ENCODE results near the gene ATAD3C. TPM values are rescaled to one million over a fixed set of nuclear protein-coding genes. Genes with fewer than 3 reads are reported as not detected.
A peak's percentile ranks its signal among the peaks of the same experiment; 100 is the strongest.

ATAD3C gene
- total RNA-seq, 1 donor from 2014 or later: 1.8 TPM

GRCh38 chr1:1422465-1423244 is 26.8 kb upstream of the ATAD3C start:
- FAIRE-seq (no peak), DNase-seq (ENCODE audit: low read depth) (peak; percentile 54)
- H3K27ac Mint-ChIP-seq (ENCODE audit: unreplicated experiment): peak overlapping the region; percentile 87

GRCh38 chr1:1423245-1423597 is 26.3 kb upstream of the ATAD3C start:
- H3K9me3 Mint-ChIP-seq (ENCODE audit: unreplicated experiment): no peaks in the 10 kb centered on the region
- TF ChIP-seq EZH2 (IDR thresholded peaks at IDR 0.05; ENCODE audit: insufficient read depth, low read length): no peak
- no peak for TF ChIP-seq CTCF (IDR thresholded peaks at IDR 0.05; ENCODE audit: insufficient read depth, low read depth, low read length)
- peak overlapping the region; percentile 87 for H3K27ac Mint-ChIP-seq (ENCODE audit: unreplicated experiment)
- H2AFZ ChIP-seq (ENCODE audit: low read depth, low read length): no peak overlapping the region
- H4K20me1 ChIP-seq (ENCODE audit: insufficient read depth, low read length): no peaks in the 10 kb centered on the region
- H3K27me3 ChIP-seq (ENCODE audit: insufficient read depth, low read length): no peaks in the 10 kb centered on the region
- H3K79me2 ChIP-seq (ENCODE audit: insufficient read depth, low read length): no peaks in the 10 kb centered on the region
- H3K4me1 Mint-ChIP-seq (ENCODE audit: low read depth, unreplicated experiment): peaks cover 13% of the 10 kb centered on the region
- H3K27ac ChIP-seq (ENCODE audit: low read depth, low read length): no peak overlapping the region
- peaks cover 2% of the 10 kb centered on the region for H3K27me3 Mint-ChIP-seq (ENCODE audit: low read depth, unreplicated experiment)
- peaks cover 3% of the 10 kb centered on the region for H3K36me3 Mint-ChIP-seq (ENCODE audit: low read depth, unreplicated experiment)
- peak overlapping the region; percentile 50 for H3K4me3 Mint-ChIP-seq (ENCODE audit: unreplicated experiment)
- H3K4me3 ChIP-seq (ENCODE audit: insufficient read depth, low read depth, low read length): no peak overlapping the region
- FAIRE-seq (no peak), DNase-seq (ENCODE audit: low read depth) (no peak)
- peaks cover 12% of the 10 kb centered on the region for H3K4me1 ChIP-seq (ENCODE audit: insufficient read depth, low read length)
- peak overlapping the region; percentile 4 for H3K4me2 ChIP-seq (ENCODE audit: low read length)
- no peaks in the 10 kb centered on the region for H3K36me3 ChIP-seq (ENCODE audit: insufficient read depth, low read length)
- no peaks in the 10 kb centered on the region for H3K9me3 ChIP-seq (ENCODE audit: insufficient read depth, low read depth, low read length)
- H3K9ac ChIP-seq (ENCODE audit: low read length): no peak overlapping the region

More at GRCh38 chr1:1422465-1423244, 26.8 kb upstream of the ATAD3C start:
- Mint-ChIP-seq H3K27me3 (ENCODE audit: low read depth, unreplicated experiment) (peaks cover 2% of the 10 kb centered on the region), H3K4me1 (ENCODE audit: low read depth, unreplicated experiment) (peaks cover 14% of the 10 kb centered on the region), H3K4me3 (ENCODE audit: unreplicated experiment) (peak overlapping the region; percentile 50), H3K9me3 (ENCODE audit: unreplicated experiment) (no peaks in the 10 kb centered on the region), H3K36me3 (ENCODE audit: low read depth, unreplicated experiment) (peaks cover 3% of the 10 kb centered on the region)
- Histone ChIP-seq H3K9me3 (ENCODE audit: insufficient read depth, low read depth, low read length) (no peaks in the 10 kb centered on the region), H4K20me1 (ENCODE audit: insufficient read depth, low read length) (no peaks in the 10 kb centered on the region), H2AFZ (ENCODE audit: low read depth, low read length) (peak overlapping the region; percentile 62), H3K9ac (ENCODE audit: low read length) (no peak overlapping the region), H3K79me2 (ENCODE audit: insufficient read depth, low read length) (no peaks in the 10 kb centered on the region), H3K27me3 (ENCODE audit: insufficient read depth, low read length) (no peaks in the 10 kb centered on the region), H3K36me3 (ENCODE audit: insufficient read depth, low read length) (no peaks in the 10 kb centered on the region), H3K4me3 (ENCODE audit: insufficient read depth, low read depth, low read length) (no peak overlapping the region), H3K4me1 (ENCODE audit: insufficient read depth, low read length) (peaks cover 12% of the 10 kb centered on the region), H3K27ac (ENCODE audit: low read depth, low read length) (no peak overlapping the region), H3K4me2 (ENCODE audit: low read length) (peak overlapping the region; percentile 16)
- TF ChIP-seq EZH2 (IDR thresholded peaks at IDR 0.05; ENCODE audit: insufficient read depth, low read length) (no peak), CTCF (IDR thresholded peaks at IDR 0.05; ENCODE audit: insufficient read depth, low read depth, low read length) (no peak)

GRCh38 chr1:1424707-1425106 is 24.8 kb upstream of the ATAD3C start:
- no peak for DNase-seq (ENCODE audit: low read depth)
- H3K9me3 ChIP-seq (ENCODE audit: insufficient read depth, low read depth, low read length): no peaks in the 10 kb centered on the region
- no peak overlapping the region for H3K4me3 ChIP-seq (ENCODE audit: insufficient read depth, low read depth, low read length)
- peaks cover 16% of the 10 kb centered on the region for H3K4me1 Mint-ChIP-seq (ENCODE audit: low read depth, unreplicated experiment)
- H3K27me3 Mint-ChIP-seq (ENCODE audit: low read depth, unreplicated experiment): peaks cover 2% of the 10 kb centered on the region
- H3K27me3 ChIP-seq (ENCODE audit: insufficient read depth, low read length): no peaks in the 10 kb centered on the region
- no peak overlapping the region for H3K27ac Mint-ChIP-seq (ENCODE audit: unreplicated experiment)
- H3K27ac ChIP-seq (ENCODE audit: low read depth, low read length): no peak overlapping the region
- TF ChIP-seq EZH2 (IDR thresholded peaks at IDR 0.05; ENCODE audit: insufficient read depth, low read length) (no peak), CTCF (IDR thresholded peaks at IDR 0.05; ENCODE audit: insufficient read depth, low read depth, low read length) (no peak)
- H3K4me1 ChIP-seq (ENCODE audit: insufficient read depth, low read length): peaks cover 12% of the 10 kb centered on the region
- no peak overlapping the region for H2AFZ ChIP-seq (ENCODE audit: low read depth, low read length)
- no peaks in the 10 kb centered on the region for H3K36me3 Mint-ChIP-seq (ENCODE audit: low read depth, unreplicated experiment)
- H3K4me3 Mint-ChIP-seq (ENCODE audit: unreplicated experiment): no peak overlapping the region
- no peaks in the 10 kb centered on the region for H3K36me3 ChIP-seq (ENCODE audit: insufficient read depth, low read length)
- H3K9me3 Mint-ChIP-seq (ENCODE audit: unreplicated experiment): no peaks in the 10 kb centered on the region
- no peak overlapping the region for H3K9ac ChIP-seq (ENCODE audit: low read length)
- H3K4me2 ChIP-seq (ENCODE audit: low read length): no peak overlapping the region
- H4K20me1 ChIP-seq (ENCODE audit: insufficient read depth, low read length): no peaks in the 10 kb centered on the region
- H3K79me2 ChIP-seq (ENCODE audit: insufficient read depth, low read length): no peaks in the 10 kb centered on the region
- FAIRE-seq: no peak
